DND-41 (cell line): Measurements from ENCODE around the gene ZNF827.

Experiments
- CTCF ChIP-seq: IDR thresholded peaks from 2 replicates; pipeline ENCODE4 v1.5.1; 2012; ENCODE audit warnings: borderline replicate concordance, low read length, moderate library complexity, mild to moderate bottlenecking; ENCODE audit not compliant: poor library complexity, severe bottlenecking; ENCODE audit errors: extremely low read depth
- EZH2 ChIP-seq: IDR thresholded peaks from 3 replicates; pipeline ENCODE4 v1.6.1; 2012; ENCODE audit warnings: borderline replicate concordance, low read depth, mild to moderate bottlenecking, moderate library complexity, low read length, inconsistent platforms; ENCODE audit not compliant: severe bottlenecking

- TF ChIP-seq CTCF (peak; percentile 58), EZH2 (no peak)
Measured at GRCh38 chr4:145840162-145840768, 98.4 kb downstream of the ZNF827 start.
